NCI-H2171 treated with DMSO at 0.1 percent for 48 hours (cell line): ENCODE measurements around the gene DAB1.

Source experiments
- DNase-seq: peaks from one replicate; lab custom pipeline; 2025; lab: John Stamatoyannopoulos, UW

Gene DAB1

GRCh38 chr1:57218487-57219079 is 205.3 kb downstream of the DAB1 start:
- DNase-seq: no peak

GRCh38 chr1:57217905-57218304 is 206.0 kb downstream of the DAB1 start:
- DNase-seq: no peak

GRCh38 chr1:57214951-57215575 is 208.8 kb downstream of the DAB1 start:
- peak; percentile 25 for DNase-seq

GRCh38 chr1:57210881-57211280 is 213.0 kb downstream of the DAB1 start:
- DNase-seq: no peak

- no peak for DNase-seq
These were observed 214.4 kb downstream of the DAB1 start for GRCh38 chr1:57209495-57209894.

- DNase-seq: no peak
These were observed 215.0 kb downstream of the DAB1 start for GRCh38 chr1:57208741-57209302.

- DNase-seq: no peak
These were observed 217.8 kb downstream of the DAB1 start for GRCh38 chr1:57206038-57206437.

DNA sequence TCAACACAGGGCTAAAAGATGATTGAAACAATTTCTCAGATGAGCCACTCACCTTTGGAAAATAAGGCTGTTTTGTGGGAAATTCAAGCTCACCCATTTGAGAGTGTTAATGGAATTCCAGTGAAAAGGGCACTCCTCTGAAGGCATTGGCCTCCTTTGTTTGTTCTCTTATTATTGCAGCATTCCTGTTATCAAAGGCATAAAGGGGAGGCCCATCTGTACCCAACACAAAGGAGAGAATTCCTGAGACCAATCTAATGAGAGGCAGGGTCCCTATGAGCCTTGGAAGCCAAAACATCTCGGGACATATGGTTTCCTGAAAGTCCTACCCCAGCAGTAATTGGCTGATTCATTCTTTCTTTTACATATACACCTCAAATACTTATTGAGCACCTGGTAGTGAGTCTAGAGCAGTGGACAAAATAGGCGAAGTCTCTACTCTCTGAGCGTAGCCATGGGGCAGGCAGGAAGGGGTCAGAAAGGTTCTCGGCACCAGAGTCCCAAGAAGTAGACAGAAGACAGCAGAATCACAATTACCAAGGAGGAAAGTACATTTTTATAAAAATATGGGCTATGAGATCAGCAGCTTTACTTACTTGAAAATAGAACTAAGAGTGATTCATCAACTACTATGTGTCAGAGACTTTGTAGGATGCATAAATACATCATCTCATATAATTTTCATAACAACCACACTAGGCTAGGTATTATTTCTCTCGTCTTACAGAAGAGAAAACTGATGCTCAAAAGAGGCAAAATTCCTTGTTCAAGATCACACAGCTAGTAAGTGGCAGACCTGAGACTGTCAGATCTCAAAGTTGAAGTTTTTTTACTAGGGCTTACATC is 218.7 kb downstream of the DAB1 start:
- no peak for DNase-seq

- DNase-seq: no peak
These were observed 219.8 kb downstream of the DAB1 start for GRCh38 chr1:57204091-57204490.

GRCh38 chr1:57202241-57202640 is 221.6 kb downstream of the DAB1 start:
- no peak for DNase-seq

DNA sequence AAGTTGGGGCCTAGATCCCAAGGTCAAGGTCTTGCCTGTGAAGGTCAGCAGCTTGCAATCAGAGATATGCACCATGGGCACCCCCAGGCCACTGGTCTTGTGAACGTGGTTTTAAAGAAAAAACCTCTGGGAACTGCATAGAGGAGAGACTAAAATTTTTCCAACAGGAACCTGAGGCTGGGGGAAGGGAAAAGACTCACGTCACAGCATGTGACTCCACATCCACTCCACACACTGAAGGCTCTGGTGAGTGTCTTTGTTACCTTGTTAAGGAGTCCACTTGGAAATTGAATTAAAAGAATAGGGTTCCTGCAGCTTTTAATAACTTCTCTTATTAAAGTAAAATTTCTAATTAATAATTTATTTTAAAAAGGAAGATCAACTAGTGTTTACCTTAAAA is 224.9 kb downstream of the DAB1 start:
- no peak for DNase-seq

- no peak for DNase-seq
These were observed 228.4 kb downstream of the DAB1 start for GRCh38 chr1:57195436-57195941.

GRCh38 chr1:57192222-57192621 is 231.6 kb downstream of the DAB1 start:
- no peak for DNase-seq

DNA sequence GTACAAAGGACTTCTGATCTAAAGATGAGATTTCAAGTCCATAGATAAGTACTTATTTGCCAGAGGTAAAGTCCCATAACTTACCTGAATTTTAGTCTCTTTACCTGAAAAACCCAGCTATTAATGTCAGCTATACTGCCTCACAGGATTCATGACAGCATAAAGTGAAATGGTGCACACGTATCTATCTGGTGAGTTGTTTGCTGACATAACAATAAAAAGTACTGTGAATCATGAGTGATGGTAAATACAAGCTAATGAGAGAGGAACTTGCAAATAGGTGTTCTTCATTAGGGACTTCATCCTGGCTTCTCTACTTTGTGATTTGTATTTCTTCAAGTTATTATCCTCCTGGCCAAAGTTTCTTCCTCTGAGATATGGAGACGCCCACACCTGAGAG is 233.0 kb downstream of the DAB1 start:
- DNase-seq: no peak

GRCh38 chr1:57188168-57188567 is 235.7 kb downstream of the DAB1 start:
- no peak for DNase-seq

GRCh38 chr1:57186455-57186854 is 237.4 kb downstream of the DAB1 start:
- no peak for DNase-seq

- DNase-seq: peak; percentile 15
These were observed 244.9 kb downstream of the DAB1 start for GRCh38 chr1:57179001-57179400.

- no peak for DNase-seq
These were observed 248.4 kb downstream of the DAB1 start for GRCh38 chr1:57175506-57175905.

DNA sequence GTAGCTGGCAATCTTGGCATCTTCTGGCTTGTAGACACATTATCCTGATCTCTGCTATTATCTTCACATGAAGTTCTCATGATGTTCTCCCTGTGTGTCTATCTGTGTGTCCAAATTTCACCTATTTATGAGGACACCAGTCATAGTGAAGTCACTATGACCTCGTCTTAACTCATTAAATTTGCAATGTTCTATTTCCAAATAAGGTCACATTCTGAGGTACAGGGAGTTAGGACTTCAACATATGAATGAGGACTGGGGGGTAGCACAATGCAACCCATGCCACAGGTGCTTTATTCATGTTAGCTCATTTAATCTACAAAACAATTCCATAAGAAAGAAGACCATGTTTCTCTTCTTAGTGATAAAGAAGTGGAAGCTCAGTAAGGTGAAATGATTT is 251.8 kb downstream of the DAB1 start:
- DNase-seq: no peak

DNA sequence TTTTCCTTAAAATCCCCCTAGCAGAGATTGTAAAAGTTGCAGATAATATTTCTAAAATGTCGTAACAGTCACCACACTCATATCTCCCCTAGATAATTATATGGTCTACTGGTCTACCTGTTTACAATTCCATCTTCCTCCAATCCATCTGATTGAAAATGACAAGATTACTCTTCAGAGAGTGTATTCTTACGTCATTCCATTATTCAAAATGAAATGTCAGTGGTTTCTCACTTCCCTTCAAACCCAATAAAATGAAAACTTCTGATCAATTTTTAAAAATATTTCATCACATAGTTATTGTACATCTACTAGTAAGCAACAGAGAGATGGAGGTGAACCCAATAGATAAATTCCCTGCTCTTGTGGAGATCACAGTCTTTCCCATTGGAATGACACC is 255.9 kb downstream of the DAB1 start:
- no peak for DNase-seq

- DNase-seq: no peak
These were observed 258.3 kb downstream of the DAB1 start for GRCh38 chr1:57165546-57165945.

DNA sequence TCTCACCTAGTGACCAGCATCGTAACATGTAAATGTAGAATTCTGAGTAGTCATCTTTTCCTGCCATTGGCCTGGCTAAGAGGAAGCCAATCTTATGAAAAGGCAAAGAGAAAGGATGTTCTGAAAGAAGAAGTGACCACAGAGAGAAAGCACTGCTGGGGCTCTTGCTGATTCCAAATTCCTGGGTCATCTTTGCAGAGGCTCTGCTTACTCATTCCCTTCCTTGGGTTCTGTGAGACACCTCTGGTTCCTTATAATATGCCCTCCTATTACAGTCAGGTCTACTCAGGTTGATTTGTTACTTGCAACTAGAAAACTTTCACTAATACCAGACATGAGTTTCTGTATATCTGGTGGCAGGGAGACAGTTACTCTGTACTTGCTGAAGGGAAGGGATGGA is 259.3 kb downstream of the DAB1 start:
- no peak for DNase-seq

- no peak for DNase-seq
These were observed 260.1 kb downstream of the DAB1 start for GRCh38 chr1:57163789-57164188.
